GM10248 (cell line): ENCODE measurements around the gene NOXA1.

Experiments used
- CTCF ChIA-PET: fragments of 300-600 bp; sonication (Branson Sonifier 250); formaldehyde crosslinking; extraction: SDS; loops from one replicate; lab custom pipeline; 2021; ENCODE audit warnings: antibody characterized with exemption; lab: Yijun Ruan, JAX
- POLR2A ChIA-PET: fragments of 350-650 bp; sonication (Branson Sonifier 250); formaldehyde crosslinking; extraction: SDS; loops from one replicate; lab custom pipeline; 2020; ENCODE audit warnings: antibody characterized with exemption; lab: Yijun Ruan, JAX
- DNase-seq: peaks from one replicate; pipeline ENCODE4 v3.0.0; 2012; ENCODE audit errors: extremely low spot score
- CTCF ChIP-seq: IDR thresholded peaks from 2 replicates; pipeline ENCODE4 v1.5.1; 2012; ENCODE audit warnings: mild to moderate bottlenecking, low read depth; ENCODE audit errors: extremely low read depth, missing control alignments, control extremely low read depth

Gene NOXA1

GRCh38 chr9:137435980-137436760 lies 13.0 kb downstream of the NOXA1 start:
- POLR2A ChIA-PET: interaction anchor here (0.7 kb wide), 1 partner anchor 134 kb away, joined by 3 read pairs; the partner anchor contains the start of gene NRARP
- DNase-seq: no peak
- CTCF ChIA-PET: interaction anchor here (1.3 kb wide), 1 partner anchor 10 kb away, joined by 3 read pairs; no protein-coding TSS in a partner anchor
- no peak for TF ChIP-seq CTCF

- ChIA-PET CTCF (interaction anchor here (1.0 to 2.6 kb wide), 3 partner anchors 9 to 14 kb away, joined by 3 to 8 read pairs (median 3); partner anchors contain the start of genes EXD3 and NOXA1), POLR2A (interaction anchor here (0.7 kb wide), 1 partner anchor 135 kb away, joined by 3 read pairs; the partner anchor contains the start of gene NRARP)
- no peak for DNase-seq
- no peak for TF ChIP-seq CTCF
Observed at GRCh38 chr9:137436761-137437600, 13.8 kb downstream of the NOXA1 start.

- TF ChIP-seq CTCF: no peak
- no peak for DNase-seq
- POLR2A ChIA-PET: no interaction called here
- CTCF ChIA-PET: interaction anchor here (1.0 to 2.6 kb wide), 2 partner anchors 8 to 15 kb away, joined by 3 to 8 read pairs; partner anchors contain the start of genes EXD3 and NOXA1
Observed at GRCh38 chr9:137437691-137438590, 14.7 kb downstream of the NOXA1 start.

- DNase-seq: no peak
- POLR2A ChIA-PET: no interaction called here
- no peak for TF ChIP-seq CTCF
- CTCF ChIA-PET: interaction anchor here (2.6 kb wide), 1 partner anchor 16 kb away, joined by 8 read pairs; the partner anchor contains the start of genes EXD3 and NOXA1
Observed at GRCh38 chr9:137438591-137439157, 15.5 kb downstream of the NOXA1 start.

GRCh38 chr9:137439158-137439714 lies 16.0 kb downstream of the NOXA1 start:
- ChIA-PET POLR2A (no interaction called here), CTCF (interaction anchor here (2.6 kb wide), 1 partner anchor 16 kb away, joined by 8 read pairs; the partner anchor contains the start of genes EXD3 and NOXA1)
- no peak for TF ChIP-seq CTCF
- no peak for DNase-seq
